Measurements from ENCODE around the gene TJP2. TPM values are rescaled to one million over a fixed set of nuclear protein-coding genes. Genes with fewer than 3 reads are reported as not detected.

Gene TJP2
- total and polyA plus RNA-seq, 12 donors = 24.2 to 117 (median 82.4) TPM

- peaks cover 5 to 100% (median 70%) of the 10 kb centered on the region in 9 donors for H3K4me1 ChIP-seq
- no peak for ATAC-seq
- TF ChIP-seq, protein P1, sequence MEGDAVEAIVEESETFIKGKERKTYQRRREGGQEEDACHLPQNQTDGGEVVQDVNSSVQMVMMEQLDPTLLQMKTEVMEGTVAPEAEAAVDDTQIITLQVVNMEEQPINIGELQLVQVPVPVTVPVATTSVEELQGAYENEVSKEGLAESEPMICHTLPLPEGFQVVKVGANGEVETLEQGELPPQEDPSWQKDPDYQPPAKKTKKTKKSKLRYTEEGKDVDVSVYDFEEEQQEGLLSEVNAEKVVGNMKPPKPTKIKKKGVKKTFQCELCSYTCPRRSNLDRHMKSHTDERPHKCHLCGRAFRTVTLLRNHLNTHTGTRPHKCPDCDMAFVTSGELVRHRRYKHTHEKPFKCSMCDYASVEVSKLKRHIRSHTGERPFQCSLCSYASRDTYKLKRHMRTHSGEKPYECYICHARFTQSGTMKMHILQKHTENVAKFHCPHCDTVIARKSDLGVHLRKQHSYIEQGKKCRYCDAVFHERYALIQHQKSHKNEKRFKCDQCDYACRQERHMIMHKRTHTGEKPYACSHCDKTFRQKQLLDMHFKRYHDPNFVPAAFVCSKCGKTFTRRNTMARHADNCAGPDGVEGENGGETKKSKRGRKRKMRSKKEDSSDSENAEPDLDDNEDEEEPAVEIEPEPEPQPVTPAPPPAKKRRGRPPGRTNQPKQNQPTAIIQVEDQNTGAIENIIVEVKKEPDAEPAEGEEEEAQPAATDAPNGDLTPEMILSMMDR (IDR thresholded peaks at IDR 0.05) = no peak
Measured at GRCh38 chr9:69190863-69191181, 16.7 kb downstream of the TJP2 start.

DNA sequence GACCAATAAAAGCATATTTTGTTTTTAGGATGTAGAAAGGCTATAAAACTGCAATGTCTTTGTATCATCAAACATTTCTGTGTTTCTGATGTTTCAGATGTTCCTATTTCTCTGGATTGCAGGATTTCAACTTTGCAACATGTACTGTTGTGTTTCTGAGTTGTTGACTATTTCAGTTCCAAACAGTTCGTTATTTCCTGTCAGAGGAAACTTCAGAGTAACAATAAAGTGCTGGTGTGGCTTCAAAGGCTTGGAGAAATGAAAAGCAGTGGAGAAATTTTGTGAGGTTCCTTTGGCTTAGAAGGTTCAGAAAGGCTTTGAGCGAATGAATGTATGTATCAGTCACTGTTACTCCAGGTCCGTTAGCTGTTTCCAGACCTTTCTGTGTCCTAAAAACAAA lies 17.2 kb downstream of the TJP2 start:
- no peak for ATAC-seq
- Histone ChIP-seq H3K27me3 (no peaks in the 10 kb centered on the region), H3K9me3 (no peaks in the 10 kb centered on the region), H3K27ac (peak overlapping the region in 3 of 10 donors; percentile 25 to 51 (median 47)), H3K4me3 (no peak overlapping the region), H3K36me3 (no peaks in the 10 kb centered on the region), H3K4me1 (peaks cover 5 to 99% (median 68%) of the 10 kb centered on the region in 9 donors)
- intact Hi-C loops (cut with DNase I) = loop anchor here in 8 of 10 donors (5.0 to 10.0 kb wide), 8 partner anchors 44 to 154 kb away; partner anchors contain the start of gene FXN (in 1 of the 8)
- 53 to 63% methylated on average over 3 of the region's 3 CpGs for WGBS, 2 donors
- TF ChIP-seq, protein P1 (IDR thresholded peaks at IDR 0.05) = no peak
- no peak for DNase-seq

More at GRCh38 chr9:69190863-69191181, 16.7 kb downstream of the TJP2 start:
- Histone ChIP-seq H3K27ac (peak overlapping the region in 4 of 10 donors; percentile 25 to 51 (median 38)), H3K4me3 (no peak overlapping the region), H3K27me3 (no peaks in the 10 kb centered on the region), H3K9me3 (no peaks in the 10 kb centered on the region), H3K36me3 (no peaks in the 10 kb centered on the region)
- DNase-seq = no peak
- intact Hi-C loops (cut with DNase I) = loop anchor here in 8 of 10 donors (5.0 to 10.0 kb wide), 8 partner anchors 44 to 154 kb away; partner anchors contain the start of gene FXN (in 1 of the 8)
- WGBS, 2 donors = 26 to 37% methylated on average over 1 of the region's 1 CpG

- no peak for DNase-seq
- intact Hi-C loops (cut with DNase I) = loop anchor here (1.0 to 10.0 kb wide), 10 partner anchors 45 to 155 kb away; partner anchors contain the start of gene FXN (in 1 of the 10)
- H3K4me3 ChIP-seq = no peak overlapping the region
- ATAC-seq = peak in 1 of 8 donors; percentile 68
- H3K9me3 ChIP-seq = no peaks in the 10 kb centered on the region
- peak overlapping the region in 7 of 10 donors; percentile 1 to 51 (median 28) for H3K27ac ChIP-seq
- no peaks in the 10 kb centered on the region for H3K36me3 ChIP-seq
- TF ChIP-seq, protein P1 (IDR thresholded peaks at IDR 0.05) = no peak
- H3K4me1 ChIP-seq = peaks cover 5 to 91% (median 58%) of the 10 kb centered on the region in 9 donors
- no peaks in the 10 kb centered on the region for H3K27me3 ChIP-seq
- WGBS, 2 donors = 64 to 67% methylated on average over 3 of the region's 3 CpGs
Measured at GRCh38 chr9:69192214-69192613, 18.1 kb downstream of the TJP2 start.

- H3K9me3 ChIP-seq = no peaks in the 10 kb centered on the region
- no peak overlapping the region for H3K4me3 ChIP-seq
- ATAC-seq (peak in 5 of 8 donors; percentile 34 to 63 (median 41)), DNase-seq (peak in 1 of 2 donors; percentile 41)
- TF ChIP-seq, protein P1 (IDR thresholded peaks at IDR 0.05) = peak in 2 of 9 donors; percentile 7 to 21
- H3K36me3 ChIP-seq = no peaks in the 10 kb centered on the region
- intact Hi-C loops (cut with DNase I) = loop anchor here (1.0 to 10.0 kb wide), 13 partner anchors 46 to 158 kb away; partner anchors contain the start of gene FXN (in 2 of the 10)
- peaks cover 5 to 90% (median 49%) of the 10 kb centered on the region in 9 donors for H3K4me1 ChIP-seq
- no peaks in the 10 kb centered on the region for H3K27me3 ChIP-seq
- H3K27ac ChIP-seq = peak overlapping the region in 3 of 10 donors; percentile 25 to 77 (median 47)
- WGBS, 2 donors = 49 to 61% methylated on average over 1 of the region's 1 CpG
Measured at GRCh38 chr9:69193685-69194032, 19.6 kb downstream of the TJP2 start.

All from heart right ventricle (tissue), 16 donors.